ENCODE data around the gene PARP16.

- TF ChIP-seq TRIM28 (IDR thresholded peaks at IDR 0.05; ENCODE audit: borderline replicate concordance, low read length), result no peak
- TF ChIP-seq ZNF18 (tag by site-specific recombination; IDR thresholded peaks at IDR 0.05), result no peak
- TF ChIP-seq, protein P1, sequence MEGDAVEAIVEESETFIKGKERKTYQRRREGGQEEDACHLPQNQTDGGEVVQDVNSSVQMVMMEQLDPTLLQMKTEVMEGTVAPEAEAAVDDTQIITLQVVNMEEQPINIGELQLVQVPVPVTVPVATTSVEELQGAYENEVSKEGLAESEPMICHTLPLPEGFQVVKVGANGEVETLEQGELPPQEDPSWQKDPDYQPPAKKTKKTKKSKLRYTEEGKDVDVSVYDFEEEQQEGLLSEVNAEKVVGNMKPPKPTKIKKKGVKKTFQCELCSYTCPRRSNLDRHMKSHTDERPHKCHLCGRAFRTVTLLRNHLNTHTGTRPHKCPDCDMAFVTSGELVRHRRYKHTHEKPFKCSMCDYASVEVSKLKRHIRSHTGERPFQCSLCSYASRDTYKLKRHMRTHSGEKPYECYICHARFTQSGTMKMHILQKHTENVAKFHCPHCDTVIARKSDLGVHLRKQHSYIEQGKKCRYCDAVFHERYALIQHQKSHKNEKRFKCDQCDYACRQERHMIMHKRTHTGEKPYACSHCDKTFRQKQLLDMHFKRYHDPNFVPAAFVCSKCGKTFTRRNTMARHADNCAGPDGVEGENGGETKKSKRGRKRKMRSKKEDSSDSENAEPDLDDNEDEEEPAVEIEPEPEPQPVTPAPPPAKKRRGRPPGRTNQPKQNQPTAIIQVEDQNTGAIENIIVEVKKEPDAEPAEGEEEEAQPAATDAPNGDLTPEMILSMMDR (tag by site-specific recombination; IDR thresholded peaks at IDR 0.05), result no peak
- no peak for TF ChIP-seq ZNF529 (tag by site-specific recombination; IDR thresholded peaks at IDR 0.05; ENCODE audit: insufficient replicate concordance)
- TF ChIP-seq ZNF48 (tag by site-specific recombination; IDR thresholded peaks at IDR 0.05), result no peak
- TF ChIP-seq ZBTB17 (tag by site-specific recombination; IDR thresholded peaks at IDR 0.05), result no peak
- no peak for TF ChIP-seq MEIS1 (CRISPR knock-in tag; IDR thresholded peaks at IDR 0.05; ENCODE audit: borderline replicate concordance)
- TF ChIP-seq ZNF354C (tag by site-specific recombination; IDR thresholded peaks at IDR 0.05; ENCODE audit: borderline replicate concordance, low read depth), result no peak
- TF ChIP-seq ZNF707 (tag by site-specific recombination; IDR thresholded peaks at IDR 0.05), result no peak
- no peak for TF ChIP-seq ZBTB48 (tag by site-specific recombination; IDR thresholded peaks at IDR 0.05)
- no peak for TF ChIP-seq ZBTB1 (tag by site-specific recombination; IDR thresholded peaks at IDR 0.05)
Observed at GRCh38 chr15:65307978-65308377, 21.3 kb upstream of the PARP16 start.
